SU-DHL-6 (cell line): ENCODE measurements around the gene CHMP1B.

Experiments
- CTCF ChIP-seq: fragments of 200-600 bp; sonication (generic); IDR thresholded peaks from one replicate; pipeline ENCODE4 v1.5.1; 2017; ENCODE audit warnings: antibody characterized with exemption, mild to moderate bottlenecking, low read length, moderate library complexity; ENCODE audit not compliant: insufficient read depth, poor library complexity, severe bottlenecking
- EZH2phosphoT487 ChIP-seq: fragments of 200-600 bp; sonication (generic), shearing (Covaris generic); conservative IDR thresholded peaks from 2 replicates; pipeline ENCODE4 v1.6.1; 2018; ENCODE audit warnings: mild to moderate bottlenecking, antibody characterized with exemption, low read length, moderate library complexity, mixed read lengths

- TF ChIP-seq CTCF (no peak), EZH2phosphoT487 (no peak)
Measured at GRCh38 chr18:11840493-11840892, 10.7 kb upstream of the CHMP1B start.
